ENCODE measurements around the gene AKNAD1.

DNA sequence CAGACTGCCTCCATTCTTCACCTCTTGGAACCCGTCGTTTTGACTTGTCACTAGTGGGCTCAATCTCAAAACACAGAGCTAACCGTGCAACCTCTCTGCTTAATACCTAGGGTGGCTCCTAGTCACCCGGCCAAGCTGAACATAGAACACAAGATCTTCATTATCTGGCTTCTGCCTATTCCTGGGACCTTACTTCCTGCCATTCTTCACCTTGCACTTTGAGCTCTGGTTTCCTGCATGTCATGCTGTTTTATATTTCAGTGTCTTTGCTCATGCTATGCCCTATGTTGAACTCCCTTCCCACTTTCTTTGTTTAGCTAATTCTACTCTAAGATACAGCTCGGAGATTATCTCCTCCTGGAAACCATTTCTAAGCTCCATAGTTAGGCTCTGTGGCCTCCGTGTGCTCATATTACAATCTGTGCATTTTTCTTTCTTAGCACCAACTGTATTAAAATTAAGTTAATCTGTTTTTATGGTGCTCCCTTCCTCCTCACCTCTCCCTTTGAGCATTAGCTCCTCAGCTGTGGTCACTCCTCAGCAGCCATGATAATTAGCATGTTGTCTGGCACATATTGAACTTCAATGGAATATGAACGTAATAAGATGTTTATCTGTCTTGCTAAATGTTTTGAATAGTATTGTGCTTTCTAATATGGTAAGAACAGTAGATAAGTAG lies 33.0 kb upstream of the AKNAD1 start:
- TF ChIP-seq, protein P1, sequence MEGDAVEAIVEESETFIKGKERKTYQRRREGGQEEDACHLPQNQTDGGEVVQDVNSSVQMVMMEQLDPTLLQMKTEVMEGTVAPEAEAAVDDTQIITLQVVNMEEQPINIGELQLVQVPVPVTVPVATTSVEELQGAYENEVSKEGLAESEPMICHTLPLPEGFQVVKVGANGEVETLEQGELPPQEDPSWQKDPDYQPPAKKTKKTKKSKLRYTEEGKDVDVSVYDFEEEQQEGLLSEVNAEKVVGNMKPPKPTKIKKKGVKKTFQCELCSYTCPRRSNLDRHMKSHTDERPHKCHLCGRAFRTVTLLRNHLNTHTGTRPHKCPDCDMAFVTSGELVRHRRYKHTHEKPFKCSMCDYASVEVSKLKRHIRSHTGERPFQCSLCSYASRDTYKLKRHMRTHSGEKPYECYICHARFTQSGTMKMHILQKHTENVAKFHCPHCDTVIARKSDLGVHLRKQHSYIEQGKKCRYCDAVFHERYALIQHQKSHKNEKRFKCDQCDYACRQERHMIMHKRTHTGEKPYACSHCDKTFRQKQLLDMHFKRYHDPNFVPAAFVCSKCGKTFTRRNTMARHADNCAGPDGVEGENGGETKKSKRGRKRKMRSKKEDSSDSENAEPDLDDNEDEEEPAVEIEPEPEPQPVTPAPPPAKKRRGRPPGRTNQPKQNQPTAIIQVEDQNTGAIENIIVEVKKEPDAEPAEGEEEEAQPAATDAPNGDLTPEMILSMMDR (IDR thresholded peaks at IDR 0.05): no peak
- no peak for TF ChIP-seq POLR2A (IDR thresholded peaks at IDR 0.05)

All from suprapubic skin (tissue), 3 donors.